Neural cell (in vitro differentiated cells): Measurements from ENCODE around the gene HOXB9. TPM values are rescaled to one million over a fixed set of nuclear protein-coding genes. Genes with fewer than 3 reads are reported as not detected.

Experiments
- H2AFZ ChIP-seq: fragments of 200-600, 300-800 bp; sonication (generic), shearing (Covaris generic); 2 replicates; pipeline ENCODE4 v1.6.0; 2014; ENCODE audit warnings: low read depth, mild to moderate bottlenecking, antibody characterized with exemption, low read length, moderate library complexity
- H3F3A ChIP-seq: fragments of 200-600 bp; shearing (Covaris generic); 2 replicates; pipeline ENCODE4 v1.6.1; 2016; ENCODE audit warnings: mild to moderate bottlenecking, moderate library complexity, mixed read lengths, antibody characterized with exemption, low read length; ENCODE audit not compliant: insufficient read depth, poor library complexity, severe bottlenecking
- H3K27ac ChIP-seq: fragments of 200-600, 300-800 bp; sonication (generic), shearing (Covaris generic); 2 replicates; pipeline ENCODE4 v1.5.1; 2014; ENCODE audit warnings: mild to moderate bottlenecking, low read length, moderate library complexity
- H3K27me3 ChIP-seq: fragments of 300-800, 200-600 bp; sonication (generic), shearing (Covaris generic); 2 replicates; pipeline ENCODE4 v1.6.0; 2014; ENCODE audit warnings: mild to moderate bottlenecking, low read depth, low read length, moderate library complexity; ENCODE audit not compliant: insufficient read depth
- H3K36me3 ChIP-seq: fragments of 300-800, 200-600 bp; sonication (generic), shearing (Covaris generic); 2 replicates; pipeline ENCODE4 v1.5.1; 2014; ENCODE audit warnings: mild to moderate bottlenecking, antibody characterized with exemption, low read length, moderate library complexity; ENCODE audit not compliant: insufficient read depth
- H3K4me2 ChIP-seq: fragments of 300-800, 200-600 bp; sonication (generic), shearing (Covaris generic); 2 replicates; pipeline ENCODE4 v1.6.0; 2014; ENCODE audit warnings: mild to moderate bottlenecking, low read length
- H3K4me3 ChIP-seq: fragments of 300-800, 200-600 bp; sonication (generic), shearing (Covaris generic); 2 replicates; pipeline ENCODE4 v1.5.1; 2014; ENCODE audit warnings: mild to moderate bottlenecking, low read length, moderate library complexity
- H3K79me2 ChIP-seq: fragments of 200-600 bp; shearing (Covaris generic); replicated peaks from 2 replicates; pipeline ENCODE4 v1.6.0; 2014; ENCODE audit warnings: mild to moderate bottlenecking, low read length, moderate library complexity; ENCODE audit not compliant: insufficient read depth
- H3K9ac ChIP-seq: fragments of 300-800, 200-600 bp; sonication (generic), shearing (Covaris generic); 2 replicates; pipeline ENCODE4 v1.6.1; 2016; ENCODE audit warnings: mild to moderate bottlenecking, low read length, mixed read lengths
- H3K9me2 ChIP-seq: fragments of 200-600 bp; shearing (Covaris generic); 2 replicates; pipeline ENCODE4 v1.6.1; 2016; ENCODE audit warnings: mild to moderate bottlenecking, low read length, mixed read lengths; ENCODE audit not compliant: insufficient read depth
- H3K9me3 ChIP-seq: fragments of 200-600, 300-800 bp; sonication (generic), shearing (Covaris generic); 2 replicates; pipeline ENCODE4 v1.6.1; 2016; ENCODE audit warnings: mild to moderate bottlenecking, mixed run types, low read length, moderate library complexity, mixed read lengths
- H4K20me1 ChIP-seq: fragments of 200-600 bp; shearing (Covaris generic); 2 replicates; pipeline ENCODE4 v1.6.1; 2016; ENCODE audit warnings: mild to moderate bottlenecking, mixed run types; ENCODE audit not compliant: insufficient read depth
- CTCF ChIP-seq: fragments of 450-650 bp; IDR thresholded peaks from 2 replicates; pipeline ENCODE4 v1.5.1; 2014; ENCODE audit warnings: antibody characterized with exemption, mild to moderate bottlenecking, moderate library complexity; ENCODE audit not compliant: poor library complexity, severe bottlenecking
- EP300 ChIP-seq: fragments of 450-650 bp; conservative IDR thresholded peaks from 2 replicates; pipeline ENCODE4 v1.6.1; 2014; ENCODE audit warnings: antibody characterized with exemption, mild to moderate bottlenecking, moderate library complexity; ENCODE audit not compliant: poor library complexity, severe bottlenecking
- EZH2 ChIP-seq: fragments of 200-600, 300-800 bp; shearing (Covaris generic), sonication (generic); IDR thresholded peaks from 2 replicates; pipeline ENCODE4 v1.6.1; 2014; ENCODE audit warnings: antibody characterized with exemption, low read length, borderline replicate concordance, mild to moderate bottlenecking; ENCODE audit not compliant: insufficient read depth, poor library complexity, severe bottlenecking
- MXI1 ChIP-seq: fragments of 450-650 bp; conservative IDR thresholded peaks from 2 replicates; pipeline ENCODE4 v1.6.1; 2014; ENCODE audit warnings: antibody characterized with exemption, mild to moderate bottlenecking; ENCODE audit not compliant: poor library complexity, severe bottlenecking
- POLR2AphosphoS5 ChIP-seq: IDR thresholded peaks from 2 replicates; pipeline ENCODE4 v1.6.1; 2012
- RAD21 ChIP-seq: fragments of 450-650 bp; conservative IDR thresholded peaks from 2 replicates; pipeline ENCODE4 v1.6.1; 2014; ENCODE audit warnings: antibody characterized with exemption, mild to moderate bottlenecking, moderate library complexity
- SMC3 ChIP-seq: fragments of 450-650 bp; conservative IDR thresholded peaks from 2 replicates; pipeline ENCODE4 v1.6.1; 2014; ENCODE audit warnings: antibody characterized with exemption, mild to moderate bottlenecking, moderate library complexity; ENCODE audit not compliant: poor library complexity
- TAF1 ChIP-seq: IDR thresholded peaks from 2 replicates; pipeline ENCODE4 v1.6.1; 2012; ENCODE audit warnings: low read depth
- polyA plus RNA-seq: library from polyadenylated mRNA; depleted of rRNA; stranded (reverse); fragments of >200 nt; gene quantifications from 2 replicates; pipeline ENCODE4 v1.2.3, GENCODE V29; 2014
- TF ChIP-seq, protein P1 (sequence below): IDR thresholded peaks from 2 replicates; pipeline ENCODE4 v1.6.1; 2012; ENCODE audit warnings: borderline replicate concordance

Gene HOXB9
- polyA plus RNA-seq, 1 donor from 2014 or later, result not detected

DNA sequence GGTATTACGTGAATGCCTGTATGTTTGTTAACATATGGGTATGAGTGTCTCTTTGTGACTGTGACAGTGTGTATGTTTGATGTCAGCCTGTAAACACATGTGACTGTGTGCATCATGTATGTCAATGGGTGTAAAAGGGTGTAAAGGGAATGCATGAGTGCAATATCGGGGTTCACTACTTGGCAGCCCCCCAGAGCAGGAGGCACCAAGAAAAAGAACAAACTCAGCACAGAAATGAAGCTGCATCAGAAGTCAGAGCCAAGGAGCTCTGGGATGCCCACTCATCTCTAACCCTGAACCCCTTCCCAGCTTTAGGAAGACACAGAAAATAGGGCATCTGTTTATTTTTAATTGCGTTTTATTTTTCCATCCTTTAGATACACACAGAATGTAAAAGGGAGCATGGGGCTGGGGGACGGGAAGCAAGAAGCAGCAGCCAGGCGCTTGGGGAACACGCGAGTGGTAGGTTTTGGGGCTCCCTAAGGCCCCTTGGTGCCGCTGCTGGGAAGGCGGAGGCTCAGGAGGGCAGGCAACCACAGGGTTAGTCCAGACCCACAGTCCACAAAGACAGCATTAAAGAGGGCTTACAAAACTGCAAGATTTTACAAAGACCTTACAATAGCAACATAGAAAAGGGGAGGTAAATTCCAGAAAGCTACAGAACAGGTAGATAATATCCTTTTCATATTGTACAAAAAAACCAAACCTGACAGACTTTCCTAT, 19.1 kb downstream of the HOXB9 start:
- TF ChIP-seq EZH2, result no peak
- no peak for TF ChIP-seq SMC3
- no peak for TF ChIP-seq TAF1
- no peak for TF ChIP-seq CTCF
- TF ChIP-seq, protein P1, sequence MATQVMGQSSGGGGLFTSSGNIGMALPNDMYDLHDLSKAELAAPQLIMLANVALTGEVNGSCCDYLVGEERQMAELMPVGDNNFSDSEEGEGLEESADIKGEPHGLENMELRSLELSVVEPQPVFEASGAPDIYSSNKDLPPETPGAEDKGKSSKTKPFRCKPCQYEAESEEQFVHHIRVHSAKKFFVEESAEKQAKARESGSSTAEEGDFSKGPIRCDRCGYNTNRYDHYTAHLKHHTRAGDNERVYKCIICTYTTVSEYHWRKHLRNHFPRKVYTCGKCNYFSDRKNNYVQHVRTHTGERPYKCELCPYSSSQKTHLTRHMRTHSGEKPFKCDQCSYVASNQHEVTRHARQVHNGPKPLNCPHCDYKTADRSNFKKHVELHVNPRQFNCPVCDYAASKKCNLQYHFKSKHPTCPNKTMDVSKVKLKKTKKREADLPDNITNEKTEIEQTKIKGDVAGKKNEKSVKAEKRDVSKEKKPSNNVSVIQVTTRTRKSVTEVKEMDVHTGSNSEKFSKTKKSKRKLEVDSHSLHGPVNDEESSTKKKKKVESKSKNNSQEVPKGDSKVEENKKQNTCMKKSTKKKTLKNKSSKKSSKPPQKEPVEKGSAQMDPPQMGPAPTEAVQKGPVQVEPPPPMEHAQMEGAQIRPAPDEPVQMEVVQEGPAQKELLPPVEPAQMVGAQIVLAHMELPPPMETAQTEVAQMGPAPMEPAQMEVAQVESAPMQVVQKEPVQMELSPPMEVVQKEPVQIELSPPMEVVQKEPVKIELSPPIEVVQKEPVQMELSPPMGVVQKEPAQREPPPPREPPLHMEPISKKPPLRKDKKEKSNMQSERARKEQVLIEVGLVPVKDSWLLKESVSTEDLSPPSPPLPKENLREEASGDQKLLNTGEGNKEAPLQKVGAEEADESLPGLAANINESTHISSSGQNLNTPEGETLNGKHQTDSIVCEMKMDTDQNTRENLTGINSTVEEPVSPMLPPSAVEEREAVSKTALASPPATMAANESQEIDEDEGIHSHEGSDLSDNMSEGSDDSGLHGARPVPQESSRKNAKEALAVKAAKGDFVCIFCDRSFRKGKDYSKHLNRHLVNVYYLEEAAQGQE, result no peak
- no peak for TF ChIP-seq POLR2AphosphoS5
- TF ChIP-seq MXI1, result no peak
- no peak for TF ChIP-seq EP300
- TF ChIP-seq RAD21, result no peak
- H3K4me2 ChIP-seq, result no peak overlapping the region
- no peaks in the 10 kb centered on the region for H3K9me2 ChIP-seq
- peaks cover 99% of the 10 kb centered on the region for H3K27me3 ChIP-seq
- H3K9me3 ChIP-seq, result peaks cover 30% of the 10 kb centered on the region
- H4K20me1 ChIP-seq, result no peaks in the 10 kb centered on the region
- H3K27ac ChIP-seq, result no peak overlapping the region
- no peak overlapping the region for H3K9ac ChIP-seq
- H3K36me3 ChIP-seq, result no peaks in the 10 kb centered on the region
- H2AFZ ChIP-seq, result no peak overlapping the region
- H3K4me3 ChIP-seq, result no peak overlapping the region
- H3F3A ChIP-seq, result no peaks in the 10 kb centered on the region
- no peaks in the 10 kb centered on the region for H3K79me2 ChIP-seq

- H3K4me3 ChIP-seq, result no peak overlapping the region
- no peaks in the 10 kb centered on the region for H4K20me1 ChIP-seq
- no peak overlapping the region for H3K4me2 ChIP-seq
- H3K27ac ChIP-seq, result no peak overlapping the region
- H3F3A ChIP-seq, result no peaks in the 10 kb centered on the region
- H3K9ac ChIP-seq, result no peak overlapping the region
- peaks cover 99% of the 10 kb centered on the region for H3K27me3 ChIP-seq
- H3K9me2 ChIP-seq, result no peaks in the 10 kb centered on the region
- H3K36me3 ChIP-seq, result no peaks in the 10 kb centered on the region
- no peaks in the 10 kb centered on the region for H3K79me2 ChIP-seq
- no peak overlapping the region for H2AFZ ChIP-seq
- TF ChIP-seq TAF1 (no peak), EP300 (no peak), CTCF (no peak), MXI1 (no peak), RAD21 (no peak), SMC3 (no peak), EZH2 (no peak), POLR2AphosphoS5 (no peak)
- TF ChIP-seq, protein P1, result no peak
- H3K9me3 ChIP-seq, result peaks cover 31% of the 10 kb centered on the region
These were observed 19.9 kb downstream of the HOXB9 start for GRCh38 chr17:48605991-48606891.
